SW480 (cell line): ENCODE data around the gene ZNF19.

Experiments used
- DNase-seq: peaks from one replicate; pipeline ENCODE4 v3.0.0-alpha.2; 2016; ENCODE audit warnings: low spot score

ZNF19 gene

GRCh38 chr16:71484006-71484893 is 4.9 kb downstream of the ZNF19 start:
- DNase-seq = peak; percentile 85

DNA sequence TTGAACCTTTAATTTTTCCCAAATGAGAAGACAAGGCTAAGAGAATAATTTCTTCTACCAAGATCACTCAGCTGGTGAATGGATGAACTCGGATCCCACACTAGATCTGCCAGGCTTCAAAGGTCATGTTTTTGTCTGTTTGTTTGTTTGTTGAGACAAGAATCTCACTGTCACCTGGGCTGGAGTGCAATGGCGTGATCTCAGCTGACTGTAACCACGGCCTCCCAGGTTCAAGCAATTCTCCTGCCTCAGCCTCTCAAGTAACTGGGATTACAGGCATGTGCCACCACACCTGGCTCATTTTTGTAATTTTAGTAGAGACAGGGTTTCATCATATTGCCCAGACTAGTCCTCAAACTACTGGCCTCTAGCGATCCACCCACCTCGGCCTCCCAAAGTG is 6.6 kb downstream of the ZNF19 start:
- no peak for DNase-seq

DNA sequence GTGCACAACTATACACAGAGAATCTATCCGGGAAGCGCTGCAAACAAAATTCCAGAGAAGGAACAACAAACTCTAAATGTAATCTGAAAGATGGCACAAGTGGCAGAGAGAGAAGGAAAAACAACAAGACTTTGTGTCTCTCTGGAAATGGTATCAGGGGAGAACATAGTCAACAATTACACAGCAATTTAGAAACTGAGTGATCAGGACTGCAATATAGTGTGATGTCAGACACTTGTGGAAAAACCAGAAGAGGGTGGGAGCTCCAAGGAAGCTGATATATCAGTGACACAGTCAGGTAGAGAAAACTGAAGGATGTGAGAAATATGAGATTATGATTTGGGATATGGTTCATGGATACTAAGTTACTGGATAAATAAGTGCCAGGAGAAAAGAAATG is 8.2 kb downstream of the ZNF19 start:
- DNase-seq = no peak

DNA sequence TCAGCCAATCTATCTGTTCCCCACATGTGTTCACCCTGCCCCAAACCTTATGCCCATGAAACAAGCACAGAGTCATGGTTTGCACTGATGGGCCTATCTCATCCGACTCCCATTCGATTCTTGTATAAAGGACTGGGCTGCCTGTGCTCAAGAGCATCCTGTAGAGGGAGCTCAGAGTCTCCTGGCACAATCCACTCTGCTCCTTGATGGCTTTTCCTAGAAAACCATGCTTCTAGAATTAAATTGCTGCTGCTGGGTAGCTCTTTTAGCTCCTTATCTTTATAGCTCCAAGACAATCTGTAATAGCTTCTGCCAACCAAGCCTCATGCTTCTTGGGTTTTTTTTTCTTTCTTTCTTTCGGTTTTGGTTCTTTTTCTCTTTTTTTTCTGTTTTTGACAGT is 9.7 kb downstream of the ZNF19 start:
- peak; percentile 15 for DNase-seq

DNA sequence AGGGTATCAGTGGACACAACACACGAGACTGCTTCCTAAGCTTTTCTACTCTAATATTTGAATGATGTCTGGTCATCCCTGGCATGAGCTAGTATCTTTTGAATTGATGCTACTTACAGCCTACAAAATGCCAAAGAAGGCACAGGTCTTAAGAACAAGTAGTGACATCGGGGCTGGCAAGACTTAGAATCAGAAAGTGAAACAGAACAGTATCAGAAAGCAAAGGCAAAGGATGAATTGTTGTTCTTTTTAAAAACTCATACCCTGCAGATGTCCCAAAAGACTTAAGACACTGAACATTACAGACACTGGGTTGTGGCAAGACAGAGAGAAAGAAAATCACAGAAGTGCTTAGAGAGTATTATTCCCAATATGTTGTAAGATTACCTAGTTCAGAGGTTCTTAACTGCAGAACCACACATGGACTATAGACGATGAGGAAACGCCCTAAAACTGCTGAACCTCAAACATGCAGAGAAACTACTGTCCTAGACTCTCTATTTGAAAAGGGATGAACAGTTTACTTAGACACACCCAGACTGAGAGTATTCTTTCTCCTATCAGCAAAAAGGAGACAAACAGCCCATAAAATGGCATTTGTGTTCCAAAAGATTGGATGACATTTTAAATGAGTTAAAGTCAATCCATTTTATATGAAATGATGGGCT is 12.5 kb downstream of the ZNF19 start:
- no peak for DNase-seq

GRCh38 chr16:71474864-71475263 is 14.3 kb downstream of the ZNF19 start:
- peak; percentile 18 for DNase-seq

DNA sequence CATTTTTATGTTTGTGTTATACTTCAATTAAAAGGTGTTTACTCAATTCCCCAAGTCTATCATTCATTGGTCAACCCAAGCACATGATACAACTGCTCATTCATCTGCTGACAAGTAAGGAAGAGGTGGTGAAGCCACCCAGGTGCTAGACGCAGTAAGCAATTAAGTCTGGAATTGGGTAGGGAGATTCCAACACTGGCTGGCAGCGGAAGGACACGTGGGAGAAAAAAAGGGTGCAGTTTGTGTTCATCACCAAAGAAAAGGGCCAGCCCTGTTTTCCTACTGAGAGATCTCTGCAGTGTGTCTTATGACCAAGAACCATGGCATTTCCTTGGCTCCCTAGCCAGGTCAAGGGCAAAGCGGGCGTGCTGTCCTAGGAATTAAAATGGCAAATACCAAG is 15.2 kb downstream of the ZNF19 start:
- DNase-seq = no peak

- DNase-seq = no peak
These were observed 16.2 kb downstream of the ZNF19 start for GRCh38 chr16:71472931-71473330.

DNA sequence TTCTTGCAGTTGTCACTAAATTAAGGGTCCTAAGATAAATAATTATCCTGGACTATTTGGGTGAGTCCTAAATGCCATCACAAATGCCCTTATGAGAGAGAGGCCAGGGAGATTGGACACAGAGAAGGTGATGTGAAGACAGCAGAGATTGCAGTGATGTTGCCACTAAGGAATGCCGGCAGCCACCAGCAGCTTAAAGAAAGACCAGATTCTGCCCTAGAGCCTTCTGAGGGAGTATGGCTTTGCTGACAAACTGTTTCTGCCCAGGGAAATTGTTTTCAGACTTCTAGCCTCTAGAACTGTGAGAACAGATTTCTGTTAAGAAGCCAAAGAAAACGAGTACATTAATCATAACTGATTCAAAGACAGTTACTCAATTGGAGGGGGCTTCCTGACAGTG is 17.1 kb downstream of the ZNF19 start:
- no peak for DNase-seq

- no peak for DNase-seq
These were observed 21.3 kb downstream of the ZNF19 start for GRCh38 chr16:71467810-71468209.

DNA sequence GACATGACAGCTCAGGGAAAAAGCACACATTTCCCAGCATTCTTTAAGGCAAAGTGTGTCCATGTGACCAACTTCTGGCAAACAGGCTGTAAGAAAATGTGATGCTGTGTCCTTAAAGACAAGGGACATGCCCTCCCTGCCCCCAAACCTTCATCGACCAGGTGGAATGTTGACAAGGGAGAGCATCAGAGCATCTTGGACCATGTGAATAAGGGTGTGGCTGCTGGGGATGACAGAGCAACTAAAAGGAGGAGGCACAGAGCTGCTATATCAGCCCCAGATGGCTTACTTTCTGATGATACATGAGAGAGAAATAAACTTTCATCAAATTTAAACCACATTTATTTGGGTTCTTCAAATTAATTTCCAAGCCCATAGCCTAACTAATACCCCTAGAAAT is 24.9 kb downstream of the ZNF19 start:
- no peak for DNase-seq

DNA sequence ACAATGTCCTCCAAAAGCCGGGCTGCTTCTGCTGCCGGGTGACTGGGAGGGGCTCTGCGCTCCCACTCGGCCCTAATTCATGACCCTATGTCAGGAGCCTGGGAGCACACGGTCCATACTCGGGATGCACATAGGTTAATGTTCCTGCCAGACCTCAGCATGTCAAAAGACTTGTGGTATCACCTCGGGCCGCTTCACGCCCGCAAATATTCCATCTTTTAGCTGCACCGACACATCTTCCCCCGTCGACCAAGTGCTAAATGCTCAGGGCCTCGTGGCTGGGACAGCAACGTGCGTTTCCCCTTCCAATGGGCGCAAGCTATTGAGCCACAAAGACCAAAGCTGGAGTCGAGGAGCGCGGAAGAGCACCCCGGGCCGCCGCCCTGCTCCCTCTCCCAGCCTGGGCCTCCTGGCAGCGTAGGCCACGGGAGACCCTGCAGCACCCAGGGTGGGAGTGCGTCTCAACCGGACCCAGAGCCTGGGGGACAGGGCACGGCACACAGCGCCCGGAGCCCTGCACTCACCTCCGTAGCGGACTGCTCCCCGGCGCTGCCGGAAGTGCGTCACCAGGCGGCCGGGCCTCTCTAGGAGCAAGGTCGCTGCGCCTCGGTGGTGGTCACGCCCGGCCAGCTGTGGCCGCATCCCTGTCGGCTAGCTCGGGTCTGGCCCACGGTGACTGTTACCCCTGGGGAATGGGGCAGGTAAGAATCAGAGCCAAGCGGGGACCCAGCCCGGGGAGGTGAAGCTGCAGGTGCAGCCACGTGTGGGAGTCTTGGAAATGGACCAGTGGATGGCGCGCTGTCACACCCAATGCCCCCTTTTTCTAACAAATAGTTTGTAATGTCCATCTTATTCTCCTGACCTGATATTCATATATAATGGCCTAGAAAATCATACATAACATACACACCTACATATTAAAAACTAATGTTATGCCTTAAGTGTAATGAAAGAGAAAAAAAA is 27.2 kb downstream of the ZNF19 start, which contains the start of gene ZNF23:
ZNF23 (minus strand) TSS at position 562 of the 963 bp plus-strand sequence. CDS start 5,451 bp downstream, outside the sequence.
- DNase-seq = peak; percentile 64

- DNase-seq = no peak
These were observed 28.2 kb downstream of the ZNF19 start for GRCh38 chr16:71460941-71461340.

DNA sequence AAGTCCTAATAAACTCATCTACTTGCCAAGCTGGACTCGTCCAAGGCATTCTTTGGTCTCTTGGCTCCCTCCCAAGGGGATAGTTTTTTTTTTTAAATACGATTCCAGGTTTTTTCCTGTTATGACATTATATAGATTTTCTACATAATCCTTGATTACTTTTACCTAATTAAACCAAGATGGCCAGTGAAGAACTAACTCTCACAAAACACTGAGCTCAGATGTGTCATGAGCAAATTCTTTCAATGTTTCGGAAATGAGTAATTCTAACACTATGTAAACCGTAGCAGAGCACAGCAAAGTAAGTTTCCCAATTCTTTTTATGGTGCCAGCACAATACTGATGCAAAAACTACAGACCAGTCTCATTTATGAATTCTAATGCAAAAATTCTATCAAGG is 28.9 kb downstream of the ZNF19 start:
- no peak for DNase-seq

DNA sequence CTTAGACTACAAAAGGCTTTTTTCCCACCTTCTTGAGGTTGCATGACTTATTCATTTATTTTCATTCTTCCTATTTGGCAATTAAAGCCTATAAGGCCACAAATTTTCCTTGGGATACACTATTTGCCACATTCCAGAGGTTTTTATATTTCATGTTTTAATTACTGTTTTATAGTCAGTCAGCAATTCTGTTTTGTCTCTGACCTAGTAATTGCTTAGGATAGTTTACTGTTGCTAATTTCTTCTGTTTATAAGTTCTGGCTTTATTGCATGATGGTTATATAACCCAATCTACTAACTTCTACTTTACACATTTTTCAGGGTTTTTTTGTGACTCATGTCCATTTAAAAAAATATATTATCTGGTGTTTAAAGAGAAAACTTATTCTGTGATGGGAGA is 29.6 kb downstream of the ZNF19 start:
- no peak for DNase-seq

- DNase-seq = no peak
These were observed 32.3 kb downstream of the ZNF19 start for GRCh38 chr16:71456801-71457200.

GRCh38 chr16:71453036-71453435 is 36.1 kb downstream of the ZNF19 start:
- no peak for DNase-seq

DNA sequence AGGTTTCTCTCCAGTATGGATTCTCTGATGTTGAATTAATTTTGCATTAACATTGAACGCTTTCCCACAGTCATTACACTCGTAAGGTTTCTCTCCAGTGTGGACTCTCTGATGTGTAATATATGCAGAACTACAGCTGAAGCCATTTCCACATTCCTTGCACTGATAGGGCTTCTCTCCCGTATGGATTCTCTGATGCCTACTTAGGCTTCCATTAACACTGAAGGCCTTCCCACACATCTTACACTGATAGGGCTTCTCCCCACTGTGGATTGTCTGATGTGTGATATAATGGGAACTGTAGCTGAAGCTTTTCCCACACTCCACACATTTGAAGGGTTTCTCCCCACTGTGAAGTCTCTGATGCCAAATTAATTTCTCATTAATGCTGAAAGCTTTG is 40.1 kb downstream of the ZNF19 start:
- no peak for DNase-seq

DNA sequence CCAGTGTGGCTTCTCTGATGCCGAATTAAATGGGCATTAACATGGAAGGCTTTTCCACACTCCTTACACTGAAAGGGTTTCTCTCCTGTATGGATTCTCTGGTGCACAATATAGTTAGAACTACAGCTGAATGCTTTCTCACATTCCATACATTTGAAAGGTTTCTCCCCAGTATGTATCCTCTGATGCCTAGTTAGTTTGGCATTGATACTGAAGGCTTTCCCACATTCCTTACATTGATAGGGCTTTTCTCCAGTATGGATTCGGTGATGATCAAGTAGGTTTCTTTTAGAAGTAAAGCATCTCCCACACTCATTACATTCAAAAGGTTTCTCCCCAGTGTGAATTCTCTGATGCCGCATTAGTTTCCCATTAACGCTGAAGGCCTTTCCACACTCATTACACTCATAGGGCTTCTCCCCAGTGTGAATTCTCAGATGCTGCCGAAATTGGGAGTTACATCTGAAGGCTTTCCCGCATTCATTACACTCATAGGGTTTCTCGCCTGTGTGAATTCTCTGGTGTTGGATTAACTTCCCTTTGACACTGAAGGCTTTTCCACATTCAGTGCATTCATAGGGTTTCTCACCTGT is 40.8 kb downstream of the ZNF19 start:
- no peak for DNase-seq

DNA sequence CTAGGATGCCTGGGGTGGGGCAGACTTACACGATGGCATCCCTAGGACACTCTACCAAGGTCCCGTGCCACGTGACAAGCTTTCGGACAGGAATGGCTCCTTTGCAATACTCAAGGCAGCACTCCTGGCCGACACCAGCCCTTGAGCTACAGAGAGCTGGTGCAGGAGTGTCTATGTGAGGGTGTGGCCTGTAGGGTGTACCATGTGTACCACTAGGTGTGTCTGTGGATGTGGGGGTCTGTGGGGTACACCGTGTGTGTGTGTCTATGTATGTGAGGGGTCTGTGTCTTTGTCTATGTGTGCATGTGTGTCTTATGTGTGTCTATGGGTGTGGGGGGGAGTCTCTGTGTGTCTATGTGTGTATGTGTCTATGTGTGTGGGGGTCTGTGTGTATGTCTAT is 45.4 kb downstream of the ZNF19 start:
- DNase-seq = no peak

DNA sequence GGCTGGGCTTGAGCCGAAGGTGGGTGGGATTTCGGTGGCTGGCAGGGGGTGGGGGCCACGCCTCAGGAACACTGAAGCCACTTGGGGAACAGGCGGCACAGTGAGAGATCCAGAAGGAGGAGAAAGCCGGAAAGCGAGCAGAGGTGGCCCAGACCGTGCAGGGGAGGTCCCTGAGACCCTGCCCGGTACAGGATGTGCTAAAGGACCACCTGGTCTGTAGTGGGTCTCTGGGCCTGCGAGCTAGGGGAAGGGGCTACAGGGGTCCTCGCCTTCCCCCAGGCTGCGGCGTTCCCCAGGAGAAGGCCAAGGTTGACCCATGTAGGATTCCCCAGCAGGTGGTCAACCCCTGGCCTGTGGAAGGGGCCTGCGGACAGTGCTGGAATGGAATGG is 47.1 kb downstream of the ZNF19 start, which contains the start of gene TLE7:
TLE7 (minus strand) TSS at position 4 of the 390 bp plus-strand sequence. CDS start 8,730 bp downstream, outside the sequence.
- DNase-seq = no peak
